ENCODE measurements around the gene ZNF574. TPM values are rescaled to one million over a fixed set of nuclear protein-coding genes. Genes with fewer than 3 reads are reported as not detected.

ZNF574 gene
- polyA plus RNA-seq, 1 donor (not counting 4 experiments of a cell fraction or from before 2014, with no cell fraction given), result 6.8 TPM

- H3K9me3 ChIP-seq (ENCODE audit: control insufficient read depth, low read depth, low read length), result no peaks in the 10 kb centered on the region
- dilution Hi-C loops (cut with MboI; ENCODE audit: extremely low pct_ligation_motif_present, low sequenced_read_pairs), result no loop called here
- H3K4me1 ChIP-seq (ENCODE audit: control insufficient read depth, extremely low read depth, insufficient read depth, low read length), result peaks cover 37% of the 10 kb centered on the region
- peak overlapping the region; percentile 82 to 92 (median 89) for H3K4me3 ChIP-seq (ENCODE audit: control insufficient read depth in 2 of 3, extremely low read depth in 1 of 3, insufficient read depth in 2 of 3, low read depth in 1 of 3, low read length in 3 of 3)
- H3K9me1 ChIP-seq (ENCODE audit: control insufficient read depth, extremely low read depth, insufficient read depth, low read length), result peaks cover 10% of the 10 kb centered on the region
- DNase-seq (ENCODE audit: low read depth, low spot score), result no peak
- TF ChIP-seq EZH2 (IDR thresholded peaks at IDR 0.05; ENCODE audit: low read length), result no peak
- TF ChIP-seq, protein P1, sequence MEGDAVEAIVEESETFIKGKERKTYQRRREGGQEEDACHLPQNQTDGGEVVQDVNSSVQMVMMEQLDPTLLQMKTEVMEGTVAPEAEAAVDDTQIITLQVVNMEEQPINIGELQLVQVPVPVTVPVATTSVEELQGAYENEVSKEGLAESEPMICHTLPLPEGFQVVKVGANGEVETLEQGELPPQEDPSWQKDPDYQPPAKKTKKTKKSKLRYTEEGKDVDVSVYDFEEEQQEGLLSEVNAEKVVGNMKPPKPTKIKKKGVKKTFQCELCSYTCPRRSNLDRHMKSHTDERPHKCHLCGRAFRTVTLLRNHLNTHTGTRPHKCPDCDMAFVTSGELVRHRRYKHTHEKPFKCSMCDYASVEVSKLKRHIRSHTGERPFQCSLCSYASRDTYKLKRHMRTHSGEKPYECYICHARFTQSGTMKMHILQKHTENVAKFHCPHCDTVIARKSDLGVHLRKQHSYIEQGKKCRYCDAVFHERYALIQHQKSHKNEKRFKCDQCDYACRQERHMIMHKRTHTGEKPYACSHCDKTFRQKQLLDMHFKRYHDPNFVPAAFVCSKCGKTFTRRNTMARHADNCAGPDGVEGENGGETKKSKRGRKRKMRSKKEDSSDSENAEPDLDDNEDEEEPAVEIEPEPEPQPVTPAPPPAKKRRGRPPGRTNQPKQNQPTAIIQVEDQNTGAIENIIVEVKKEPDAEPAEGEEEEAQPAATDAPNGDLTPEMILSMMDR (optimal IDR thresholded peaks at IDR 0.05 in 1 of 3, IDR thresholded peaks at IDR 0.05 in 1 of 3, conservative IDR thresholded peaks at IDR 0.05 in 1 of 3; ENCODE audit: extremely low read depth in 1 of 3, insufficient read depth in 2 of 3, low read length in 3 of 3), result no peak
- H3K27me3 ChIP-seq (ENCODE audit: control insufficient read depth, extremely low read depth, insufficient read depth, low read length), result no peaks in the 10 kb centered on the region
- H3K27ac ChIP-seq (ENCODE audit: control insufficient read depth, insufficient read depth, low read length), result peak overlapping the region; percentile 100
- H3K9ac ChIP-seq (ENCODE audit: control insufficient read depth, extremely low read depth, insufficient read depth, low read length), result peak overlapping the region; percentile 100
- H4K20me1 ChIP-seq (ENCODE audit: control insufficient read depth, extremely low read depth, insufficient read depth, low read length), result peaks cover 27% of the 10 kb centered on the region
- no peak overlapping the region for H2AFZ ChIP-seq (ENCODE audit: control insufficient read depth, low read length)
- FAIRE-seq, result no peak
- H3K79me2 ChIP-seq (ENCODE audit: control insufficient read depth, insufficient read depth, low read length), result peaks cover 55% of the 10 kb centered on the region
- peak overlapping the region; percentile 84 for H3K4me2 ChIP-seq (ENCODE audit: control insufficient read depth, extremely low read depth, insufficient read depth, low read depth, low read length)
- H3K36me3 ChIP-seq (ENCODE audit: control insufficient read depth in 2 of 2, extremely low read depth in 1 of 2, insufficient read depth in 2 of 2, low read length in 2 of 2), result peaks cover 20 to 22% of the 10 kb centered on the region in 2 experiments
These were observed 496 bp downstream of the ZNF574 start for GRCh38 chr19:42076380-42076944.

GRCh38 chr19:42078058-42078457 lies 2.1 kb downstream of the ZNF574 start:
- Histone ChIP-seq H3K4me3 (ENCODE audit: control insufficient read depth in 2 of 3, extremely low read depth in 1 of 3, insufficient read depth in 2 of 3, low read depth in 1 of 3, low read length in 3 of 3) (peak overlapping the region in 1 of 3 experiments; percentile 92), H3K27ac (ENCODE audit: control insufficient read depth, insufficient read depth, low read length) (no peak overlapping the region), H3K27me3 (ENCODE audit: control insufficient read depth, extremely low read depth, insufficient read depth, low read length) (no peaks in the 10 kb centered on the region), H3K4me1 (ENCODE audit: control insufficient read depth, extremely low read depth, insufficient read depth, low read length) (peaks cover 35% of the 10 kb centered on the region), H4K20me1 (ENCODE audit: control insufficient read depth, extremely low read depth, insufficient read depth, low read length) (peaks cover 29% of the 10 kb centered on the region), H3K79me2 (ENCODE audit: control insufficient read depth, insufficient read depth, low read length) (peaks cover 61% of the 10 kb centered on the region), H2AFZ (ENCODE audit: control insufficient read depth, low read length) (no peak overlapping the region), H3K9me3 (ENCODE audit: control insufficient read depth, low read depth, low read length) (no peaks in the 10 kb centered on the region), H3K9me1 (ENCODE audit: control insufficient read depth, extremely low read depth, insufficient read depth, low read length) (peaks cover 10% of the 10 kb centered on the region), H3K4me2 (ENCODE audit: control insufficient read depth, extremely low read depth, insufficient read depth, low read depth, low read length) (peak overlapping the region; percentile 84), H3K9ac (ENCODE audit: control insufficient read depth, extremely low read depth, insufficient read depth, low read length) (no peak overlapping the region), H3K36me3 (ENCODE audit: control insufficient read depth in 2 of 2, extremely low read depth in 1 of 2, insufficient read depth in 2 of 2, low read length in 2 of 2) (peaks cover 26 to 28% of the 10 kb centered on the region in 2 experiments)
- dilution Hi-C loops (cut with MboI; ENCODE audit: extremely low pct_ligation_motif_present, low sequenced_read_pairs), result no loop called here
- DNase-seq (ENCODE audit: low read depth, low spot score) (no peak), FAIRE-seq (no peak)
- TF ChIP-seq, protein P1 (optimal IDR thresholded peaks at IDR 0.05 in 1 of 3, IDR thresholded peaks at IDR 0.05 in 1 of 3, conservative IDR thresholded peaks at IDR 0.05 in 1 of 3; ENCODE audit: extremely low read depth in 1 of 3, insufficient read depth in 2 of 3, low read length in 3 of 3), result no peak
- no peak for TF ChIP-seq EZH2 (IDR thresholded peaks at IDR 0.05; ENCODE audit: low read length)

All from keratinocyte (primary cell).